HepG2 (cell line): ENCODE results near the gene KRTAP3-2. TPM values are rescaled to one million over a fixed set of nuclear protein-coding genes. Genes with fewer than 3 reads are reported as not detected.

ENCODE experiments used
- ASH2L ChIP-seq: fragments of 300-600, 200-600 bp; sonication (generic); IDR thresholded peaks from 2 replicates; pipeline ENCODE4 v1.7.0; 2017; ENCODE audit warnings: low read depth, mild to moderate bottlenecking, moderate library complexity, mixed read lengths, low read length; ENCODE audit not compliant: insufficient read length
- ATAD3A ChIP-seq: sonication (generic); formaldehyde crosslinking; IDR thresholded peaks from 2 replicates; pipeline ENCODE4 v1.4.0; 2020; ENCODE audit warnings: missing genetic modification reagents
- CBX5 ChIP-seq: sonication (generic); formaldehyde crosslinking; IDR thresholded peaks from 2 replicates; pipeline ENCODE4 v1.4.0; 2020; ENCODE audit warnings: missing genetic modification reagents, borderline replicate concordance
- CREB1 ChIP-seq, 2 experiments: fragments of 450-650 bp in 1 of 2; IDR thresholded peaks; 2 replicates each; pipeline ENCODE4 v1.6.1; 2016 to 2017; ENCODE audit warnings: control low read depth in 1 of 2, mild to moderate bottlenecking in 1 of 2, missing compliant biosample characterization in 1 of 2, missing genetic modification characterization in 1 of 2
- FIP1L1 ChIP-seq: fragments of 200-400 bp; formaldehyde crosslinking; IDR thresholded peaks from 2 replicates; pipeline ENCODE4 v1.6.1; 2018; ENCODE audit warnings: low read depth, mild to moderate bottlenecking, low read length, moderate library complexity, borderline replicate concordance; ENCODE audit not compliant: insufficient read depth
- GATAD1 ChIP-seq: IDR thresholded peaks from 2 replicates; pipeline ENCODE4 v1.6.1; 2016; ENCODE audit warnings: missing genetic modification reagents, missing compliant biosample characterization
- HDAC6 ChIP-seq: fragments of 200-600 bp; sonication (generic); IDR thresholded peaks from 2 replicates; pipeline ENCODE4 v1.7.0; 2017; ENCODE audit warnings: mild to moderate bottlenecking, antibody characterized with exemption, low read length, low read depth
- HMG20B ChIP-seq: conservative IDR thresholded peaks from 2 replicates; pipeline ENCODE4 v1.6.1; 2016; ENCODE audit warnings: missing genetic modification reagents, missing compliant biosample characterization
- HOXA3 ChIP-seq: sonication (generic); formaldehyde crosslinking; IDR thresholded peaks from 2 replicates; pipeline ENCODE4 v1.5.0; 2020; ENCODE audit warnings: missing genetic modification reagents
- IRF2 ChIP-seq: IDR thresholded peaks from 2 replicates; pipeline ENCODE4 v1.6.1; 2018; ENCODE audit warnings: missing genetic modification reagents, missing compliant biosample characterization
- KAT7 ChIP-seq: IDR thresholded peaks from 2 replicates; pipeline ENCODE4 v1.6.1; 2018; ENCODE audit warnings: borderline replicate concordance, missing compliant biosample characterization
- KLF11 ChIP-seq: IDR thresholded peaks from 2 replicates; pipeline ENCODE4 v1.6.1; 2016; ENCODE audit warnings: missing compliant biosample characterization
- MED1 ChIP-seq: sonication (generic); formaldehyde crosslinking; IDR thresholded peaks from 2 replicates; pipeline ENCODE4 v1.4.0; 2020; ENCODE audit warnings: missing genetic modification reagents
- RARA ChIP-seq: IDR thresholded peaks from 2 replicates; pipeline ENCODE4 v1.6.1; 2016; ENCODE audit warnings: missing genetic modification reagents, missing compliant biosample characterization
- RERE ChIP-seq: IDR thresholded peaks from 2 replicates; pipeline ENCODE4 v1.6.1; 2016; ENCODE audit warnings: low read depth, missing genetic modification reagents, missing compliant biosample characterization
- RFXANK ChIP-seq: IDR thresholded peaks from 2 replicates; pipeline ENCODE4 v1.6.1; 2016
- SIN3A ChIP-seq: IDR thresholded peaks from 2 replicates; pipeline ENCODE4 v1.6.1; 2011; ENCODE audit warnings: low read depth, mild to moderate bottlenecking, control low read depth, low read length, borderline replicate concordance
- SMAD9 ChIP-seq: sonication (generic); formaldehyde crosslinking; IDR thresholded peaks from 2 replicates; pipeline ENCODE4 v1.5.1; 2020; ENCODE audit warnings: mild to moderate bottlenecking, missing genetic modification reagents
- SNAPC2 ChIP-seq: sonication (generic); formaldehyde crosslinking; IDR thresholded peaks from 2 replicates; pipeline ENCODE4 v1.8.1; 2022; ENCODE audit warnings: mild to moderate bottlenecking, missing genetic modification reagents
- TAF1 ChIP-seq: sonication (generic); formaldehyde crosslinking; IDR thresholded peaks from 2 replicates; pipeline ENCODE4 v1.4.0; 2020; ENCODE audit warnings: missing genetic modification reagents
- TBP ChIP-seq: sonication (generic); formaldehyde crosslinking; IDR thresholded peaks from 2 replicates; pipeline ENCODE4 v1.5.0; 2020; ENCODE audit warnings: missing genetic modification reagents
- TCF7L2 ChIP-seq: IDR thresholded peaks from 2 replicates; pipeline ENCODE4 v1.6.1; 2011; ENCODE audit warnings: mild to moderate bottlenecking, low read depth, low read length, moderate library complexity
- ZBTB42 ChIP-seq: sonication (generic); formaldehyde crosslinking; IDR thresholded peaks from 2 replicates; pipeline ENCODE4 v1.5.0; 2020; ENCODE audit warnings: mild to moderate bottlenecking, missing genetic modification reagents
- ZFYVE20 ChIP-seq: sonication (generic); formaldehyde crosslinking; IDR thresholded peaks from 2 replicates; pipeline ENCODE4 v1.8.0; 2023; ENCODE audit warnings: low read depth, mild to moderate bottlenecking, moderate library complexity, missing genetic modification reagents, borderline replicate concordance
- ZKSCAN8 ChIP-seq: IDR thresholded peaks from 2 replicates; pipeline ENCODE4 v1.6.1; 2016; ENCODE audit warnings: borderline replicate concordance, missing genetic modification reagents, missing compliant biosample characterization
- ZMAT3 ChIP-seq: sonication (generic); formaldehyde crosslinking; conservative IDR thresholded peaks from 2 replicates; pipeline ENCODE4 v1.7.0; 2021; ENCODE audit warnings: missing genetic modification reagents
- ZNF850 ChIP-seq: sonication (generic); formaldehyde crosslinking; conservative IDR thresholded peaks from 2 replicates; pipeline ENCODE4 v1.9.0; 2021; ENCODE audit warnings: mild to moderate bottlenecking, missing genetic modification reagents
- ZNF878 ChIP-seq: sonication (generic); formaldehyde crosslinking; IDR thresholded peaks from 2 replicates; pipeline ENCODE4 v1.8.1; 2023; ENCODE audit warnings: mild to moderate bottlenecking, missing genetic modification reagents, moderate library complexity
- ZSCAN9 ChIP-seq: IDR thresholded peaks from 2 replicates; pipeline ENCODE4 v1.6.1; 2016; ENCODE audit warnings: borderline replicate concordance
- polyA plus RNA-seq, 8 experiments: library from polyadenylated mRNA; depleted of rRNA in 3 of 8; stranded (reverse) in 7 of 8; unstranded in 1 of 8; fragments of >200 nt; fragmentation: Illumina TruSeq in 4 of 8; extraction: Trizol in 4 of 8; gene quantifications; 2 replicates each; pipeline versions ENCODE4 v1.2.1 to v1.2.3, GENCODE V29; 2011 to 2016; ENCODE audit warnings: low read depth in 4 of 8, missing spikeins in 1 of 8, mixed read lengths in 1 of 8; ENCODE audit not compliant: insufficient read depth in 1 of 8
- total RNA-seq, 5 experiments: library from RNA; depleted of rRNA; stranded (reverse); fragments of >200 nt; fragmentation: Illumina TruSeq; extraction: Trizol; gene quantifications; 2 replicates each; pipeline ENCODE4 v1.2.3, GENCODE V29; 2016; ENCODE audit warnings: low read depth in 1 of 5

The KRTAP3-2 gene
- total and polyA plus RNA-seq, 2 of the 13 experiments (the other 11 are each of a cell fraction or from before 2014, with no cell fraction given), result not detected

GRCh38 chr17:41009301-41009760 is 9.6 kb upstream of the KRTAP3-2 start (continued):
- TF ChIP-seq SNAPC2 (no peak), TBP (no peak), HMG20B (CRISPR knock-in tag) (peak; percentile 87), ATAD3A (CRISPR knock-in tag) (no peak), CBX5 (CRISPR knock-in tag) (no peak), SMAD9 (CRISPR knock-in tag) (no peak), ZMAT3 (CRISPR knock-in tag) (no peak), GATAD1 (CRISPR knock-in tag) (0 out of 2 replicates have a peak, but pooled peaks have one; percentile 33), HDAC6 (no peak), HOXA3 (CRISPR knock-in tag) (0 out of 2 replicates have a peak, but pooled peaks have one; percentile 20), TCF7L2 (peak; percentile 83), FIP1L1 (no peak), RARA (peak; percentile 86), KAT7 (CRISPR knock-in tag) (no peak), ZNF850 (CRISPR knock-in tag) (no peak), ASH2L (peak; percentile 85), ZSCAN9 (CRISPR knock-in tag) (peak; percentile 53; the same call in 1 of the 2 replicates), ZFYVE20 (CRISPR knock-in tag) (no peak), MED1 (peak; percentile 89), RERE (CRISPR knock-in tag) (peak; percentile 74; the same call in 1 of the 2 replicates), ZKSCAN8 (CRISPR knock-in tag) (0 out of 2 replicates have a peak, but pooled peaks have one; percentile 67), KLF11 (CRISPR knock-in tag) (no peak), TAF1 (CRISPR knock-in tag) (no peak), ZBTB42 (no peak), ZNF878 (CRISPR knock-in tag) (no peak; the same call in 1 of the 2 replicates), SIN3A (no peak), RFXANK (CRISPR knock-in tag) (0 out of 2 replicates have a peak, but pooled peaks have one; percentile 18), CREB1 (IDR thresholded peaks at IDR 0.05) (no peak; the same call in 1 of the 2 replicates), CREB1 (CRISPR knock-in tag; IDR thresholded peaks at IDR 0.05) (peak; percentile 73), IRF2 (CRISPR knock-in tag) (peak; percentile 78; the same call in 1 of the 2 replicates)
